ENCODE measurements around the gene ECM2.
"Not testable (repeated sequence)": the region's sequence is repeated elsewhere in the genome, so short reads cannot be mapped to it uniquely, and the experiment has no call there.

Gene ECM2

DNA sequence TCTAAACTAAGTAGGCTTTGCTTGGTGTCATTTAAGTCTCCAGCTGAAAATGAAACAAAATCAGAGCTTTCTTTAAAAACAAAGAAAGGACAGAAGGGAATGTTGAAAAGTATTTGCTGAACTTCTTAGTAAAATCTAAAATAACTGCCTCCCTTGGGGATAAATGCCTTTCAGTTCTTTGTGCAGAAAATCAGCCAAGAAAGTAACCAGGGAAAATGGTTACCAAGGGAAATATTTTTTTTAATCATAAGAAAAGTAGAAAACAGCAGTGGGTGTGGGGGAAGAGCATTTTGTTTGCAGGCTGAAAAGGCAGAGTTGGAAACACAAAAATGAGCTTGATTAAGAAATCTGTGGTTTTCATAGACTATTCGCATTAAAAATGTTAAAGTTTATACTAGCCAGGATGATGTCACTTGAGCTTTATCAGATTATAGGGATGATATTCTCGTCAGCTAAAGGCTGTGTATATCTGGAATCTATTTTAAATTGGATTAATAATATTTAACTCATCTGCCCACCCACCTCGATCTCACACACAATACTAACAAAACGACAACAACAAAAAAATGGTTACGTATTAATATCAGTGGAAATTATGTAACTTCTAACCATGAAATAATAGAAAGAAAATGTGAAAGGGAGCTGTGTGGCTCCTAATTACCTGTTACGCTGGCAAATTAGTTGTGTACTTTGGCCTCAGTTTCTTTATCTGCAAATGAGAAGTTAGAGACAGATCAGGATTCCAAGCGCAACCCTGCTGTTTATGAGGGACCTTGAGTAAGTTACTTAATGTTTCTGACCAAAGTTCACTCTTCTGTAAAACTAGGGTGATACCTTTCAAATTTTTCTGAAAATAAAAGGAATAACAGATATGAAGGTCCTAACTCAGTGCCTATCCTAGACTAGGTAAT lies at the start of gene ECM2:
TSS of gene ECM2 (minus strand) at position 51 of the 911 bp plus-strand sequence. CDS start 13,124 bp downstream, outside the sequence.
- TF ChIP-seq GATA1 (IDR thresholded peaks at IDR 0.05; ENCODE audit: low read depth, low read length) (no peak), POLR2A (IDR thresholded peaks at IDR 0.05; ENCODE audit: low read length) (no peak)
- no peak for DNase-seq

DNA sequence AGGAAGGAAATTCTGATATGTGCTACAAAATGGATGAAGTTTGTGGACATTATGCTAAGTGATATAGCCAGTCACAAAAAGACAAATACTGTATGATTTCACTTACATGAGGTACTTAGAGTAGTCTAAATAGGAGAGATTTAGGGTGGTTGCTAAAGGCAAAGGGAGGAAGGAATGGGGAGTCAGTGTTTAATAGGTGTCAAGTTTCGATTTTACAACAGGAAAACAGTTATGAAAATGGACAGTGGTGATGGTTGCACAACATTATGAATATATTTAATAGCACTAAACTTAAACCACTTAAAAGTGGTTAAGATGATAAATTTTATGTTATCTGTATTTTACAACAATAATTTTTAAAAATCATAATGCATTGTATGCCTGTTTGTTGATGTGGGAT lies 40.4 kb upstream of the ECM2 start:
- no peak for DNase-seq
- TF ChIP-seq POLR2A (IDR thresholded peaks at IDR 0.05; ENCODE audit: low read length) (no peak), GATA1 (IDR thresholded peaks at IDR 0.05; ENCODE audit: low read depth, low read length) (no peak)

DNA sequence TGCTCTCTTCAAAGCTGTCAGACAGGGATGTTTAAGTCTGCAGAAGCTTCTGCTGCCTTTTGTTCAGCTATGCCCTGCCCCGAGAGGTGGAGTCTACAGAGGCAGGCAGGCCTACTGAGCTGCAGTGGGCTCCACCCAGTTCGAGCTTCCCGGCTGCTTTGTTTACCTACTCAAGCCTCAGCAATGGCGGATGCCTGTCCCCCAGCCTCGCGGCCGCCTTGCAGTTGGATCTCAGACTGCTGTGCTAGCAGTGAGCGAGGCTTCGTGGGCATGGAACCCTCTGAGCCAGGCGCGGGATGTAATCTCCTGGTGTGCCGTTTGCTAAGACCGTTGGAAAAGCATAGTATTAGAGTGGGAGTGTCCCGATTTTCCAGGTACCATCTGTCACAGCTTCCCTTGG lies 37.8 kb upstream of the ECM2 start:
- not testable (repeated sequence) for DNase-seq

DNA sequence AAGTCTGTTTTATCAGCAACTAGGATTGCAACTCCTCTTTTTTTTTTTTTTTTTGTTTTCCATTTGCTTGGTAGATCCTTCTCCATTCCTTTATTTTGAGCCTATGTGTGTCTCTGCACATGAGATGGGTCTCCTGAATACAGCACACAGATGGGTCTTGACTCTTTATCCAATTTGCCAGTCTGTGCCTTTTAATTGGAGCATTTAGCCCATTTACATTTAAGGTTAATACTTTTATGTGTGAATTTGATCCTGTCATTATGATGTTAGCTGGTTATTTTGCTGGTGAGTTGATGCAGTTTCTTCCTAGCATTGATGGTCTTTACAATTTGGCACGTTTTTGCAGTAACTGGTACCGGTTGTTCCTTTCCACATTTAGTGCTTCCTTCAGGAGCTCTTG lies 36.1 kb upstream of the ECM2 start:
- DNase-seq: not testable (repeated sequence)

GRCh38 chr9:92564982-92565381 lies 29.2 kb upstream of the ECM2 start:
- TF ChIP-seq GATA1 (IDR thresholded peaks at IDR 0.05; ENCODE audit: low read depth, low read length): no peak
- no peak for TF ChIP-seq POLR2A (IDR thresholded peaks at IDR 0.05; ENCODE audit: low read length)
- no peak for DNase-seq

DNA sequence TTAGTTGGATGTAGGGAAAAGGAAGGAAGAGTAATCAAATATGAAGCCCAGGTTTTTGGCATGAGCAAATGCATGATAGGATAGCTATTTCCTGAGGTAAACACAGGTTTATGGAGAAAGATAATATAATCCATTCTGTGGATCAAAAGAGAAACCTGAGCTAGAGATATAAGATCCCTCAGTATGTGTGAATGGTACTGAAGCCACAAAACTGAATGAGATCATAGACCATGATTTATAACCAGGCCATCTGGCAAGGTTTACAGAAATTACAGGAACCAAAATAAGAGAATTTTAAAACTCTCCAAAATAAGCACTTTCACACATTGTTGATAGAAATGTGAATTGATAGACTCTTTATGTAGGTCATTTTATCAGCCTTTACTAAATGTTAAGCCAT lies 28.7 kb upstream of the ECM2 start:
- no peak for DNase-seq

GRCh38 chr9:92563116-92564100 lies 27.6 kb upstream of the ECM2 start:
- no peak for TF ChIP-seq POLR2A (IDR thresholded peaks at IDR 0.05; ENCODE audit: low read length)
- TF ChIP-seq GATA1 (IDR thresholded peaks at IDR 0.05; ENCODE audit: low read depth, low read length): no peak
- no peak for DNase-seq

More for the DNA sequence above, 28.7 kb upstream of the ECM2 start:
- TF ChIP-seq GATA1 (IDR thresholded peaks at IDR 0.05; ENCODE audit: low read depth, low read length) (no peak), POLR2A (IDR thresholded peaks at IDR 0.05; ENCODE audit: low read length) (no peak)

DNA sequence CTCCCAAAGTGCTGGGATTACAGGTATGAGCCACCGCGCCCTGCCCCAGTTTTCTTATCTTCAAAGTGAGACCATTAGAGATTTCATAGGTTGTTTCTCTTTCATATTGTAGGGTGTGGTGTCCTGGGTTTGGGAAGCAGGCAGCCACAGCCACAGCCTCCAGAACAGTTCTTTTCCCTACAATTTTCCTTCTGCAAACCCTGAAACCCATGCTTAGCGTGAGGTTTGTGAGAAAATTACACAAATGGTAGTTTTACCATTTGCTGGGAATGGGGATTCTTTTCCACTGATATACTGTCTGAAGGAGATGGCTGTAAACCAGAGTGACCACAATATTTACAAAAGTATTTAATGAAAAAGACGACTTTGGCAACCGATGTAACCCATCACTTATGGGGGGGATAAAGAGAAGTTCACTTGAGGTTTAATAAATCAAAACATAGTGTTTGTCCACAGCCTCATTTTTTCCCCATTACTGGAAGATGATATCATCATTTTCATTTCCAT lies 26.7 kb upstream of the ECM2 start:
- TF ChIP-seq POLR2A (IDR thresholded peaks at IDR 0.05; ENCODE audit: low read length): no peak
- TF ChIP-seq GATA1 (IDR thresholded peaks at IDR 0.05; ENCODE audit: low read depth, low read length): no peak
- no peak for DNase-seq

- DNase-seq: no peak
These were observed 25.9 kb upstream of the ECM2 start for GRCh38 chr9:92561374-92562330.

GRCh38 chr9:92558612-92559374 lies 23.0 kb upstream of the ECM2 start:
- TF ChIP-seq GATA1 (IDR thresholded peaks at IDR 0.05; ENCODE audit: low read depth, low read length): no peak
- DNase-seq: no peak

More at GRCh38 chr9:92561374-92562330, 25.9 kb upstream of the ECM2 start:
- TF ChIP-seq GATA1 (IDR thresholded peaks at IDR 0.05; ENCODE audit: low read depth, low read length): no peak
- TF ChIP-seq POLR2A (IDR thresholded peaks at IDR 0.05; ENCODE audit: low read length): no peak

DNA sequence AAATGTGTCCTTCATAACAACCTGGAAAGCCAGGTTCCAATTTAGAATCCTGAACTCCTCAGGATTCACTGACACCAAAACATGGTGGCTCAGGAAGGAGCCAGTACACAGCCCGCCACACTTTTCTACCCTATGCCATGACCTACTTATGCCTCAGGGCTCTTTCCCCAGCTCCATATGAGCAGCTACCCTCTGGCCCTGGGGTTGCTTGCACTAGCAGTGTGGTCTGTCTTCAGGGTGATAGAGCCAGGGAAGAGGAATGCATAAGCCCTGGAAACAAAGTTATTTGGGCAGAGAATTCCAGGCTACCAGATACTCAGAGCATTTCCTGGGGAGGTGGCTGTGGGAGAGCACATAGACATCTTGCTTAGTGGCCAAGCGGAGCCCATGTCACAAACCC lies 15.0 kb upstream of the ECM2 start:
- DNase-seq: no peak
- TF ChIP-seq GATA1 (IDR thresholded peaks at IDR 0.05; ENCODE audit: low read depth, low read length): no peak
- no peak for TF ChIP-seq POLR2A (IDR thresholded peaks at IDR 0.05; ENCODE audit: low read length)

DNA sequence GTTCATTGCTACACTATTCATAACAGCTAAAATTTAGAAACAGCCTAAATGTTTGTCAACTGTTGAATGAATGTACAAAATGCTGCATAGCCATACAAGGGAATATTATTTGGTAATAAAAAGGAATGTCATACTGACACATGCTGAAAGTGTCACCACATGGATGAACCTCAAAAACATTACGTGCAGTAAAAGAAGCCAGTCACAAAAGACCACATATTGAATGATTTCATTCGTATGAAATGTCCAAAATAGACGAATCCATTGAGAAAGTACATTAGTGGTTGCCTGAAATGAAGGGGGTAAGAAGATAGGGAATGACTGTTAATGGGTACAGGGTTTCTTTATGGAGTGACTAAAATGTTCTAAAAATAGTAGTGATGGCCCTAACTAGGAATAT lies 11.6 kb upstream of the ECM2 start:
- DNase-seq: no peak
- no peak for TF ChIP-seq GATA1 (IDR thresholded peaks at IDR 0.05; ENCODE audit: low read depth, low read length)
- TF ChIP-seq POLR2A (IDR thresholded peaks at IDR 0.05; ENCODE audit: low read length): no peak
